WTC11 (cell line): ENCODE measurements around the gene PAM. TPM values are rescaled to one million over a fixed set of nuclear protein-coding genes. Genes with fewer than 3 reads are reported as not detected.
A peak's percentile ranks its signal among the peaks of the same experiment; 100 is the strongest.

ENCODE experiments used
- ATAC-seq: fragments of 200-7000 bp; cut with Tn5 transposase; 2 replicates; pipeline ENCODE4 v1.10.0; 2021; ENCODE audit warnings: mild to moderate bottlenecking, moderate library complexity
- CTCF ChIA-PET: fragments of 300-600 bp; sonication (Branson Sonifier 250); formaldehyde crosslinking; loops from one replicate; lab custom pipeline; 2021; ENCODE audit warnings: antibody characterized with exemption; lab: Charles Lee
- POLR2A ChIA-PET: fragments of 350-600 bp; sonication (Branson Sonifier 250); formaldehyde crosslinking; loops from one replicate; lab custom pipeline; 2021; ENCODE audit warnings: antibody characterized with exemption; lab: Charles Lee
- DNase-seq: peaks from one replicate; pipeline ENCODE4 v3.0.0; 2021; ENCODE audit warnings: low spot score
- H3K27ac Mint-ChIP-seq: 2 replicates; pipeline ENCODE4 v1.8.0; 2021; ENCODE audit warnings: mixed read lengths
- H3K27me3 Mint-ChIP-seq: 2 replicates; pipeline ENCODE4 v1.8.0; 2021; ENCODE audit warnings: low read depth, mild to moderate bottlenecking, moderate library complexity, mixed read lengths
- H3K36me3 Mint-ChIP-seq: 2 replicates; pipeline ENCODE4 v1.8.0; 2021; ENCODE audit warnings: mixed read lengths
- H3K4me1 Mint-ChIP-seq: 2 replicates; pipeline ENCODE4 v1.8.0; 2022; ENCODE audit warnings: mixed read lengths
- H3K4me3 Mint-ChIP-seq: 2 replicates; pipeline ENCODE4 v1.8.0; 2021; ENCODE audit warnings: mild to moderate bottlenecking, moderate library complexity, mixed read lengths
- H3K9me3 Mint-ChIP-seq: 2 replicates; pipeline ENCODE4 v1.8.0; 2021; ENCODE audit warnings: mixed read lengths
- ARID4B ChIP-seq: sonication (generic); formaldehyde crosslinking; IDR thresholded peaks from 2 replicates; pipeline ENCODE4 v1.8.0; 2023; ENCODE audit warnings: missing genetic modification reagents, mild to moderate bottlenecking, borderline replicate concordance
- CREB1 ChIP-seq: sonication (generic); formaldehyde crosslinking; IDR thresholded peaks from 2 replicates; pipeline ENCODE4 v1.8.0; 2023; ENCODE audit warnings: mild to moderate bottlenecking, missing genetic modification reagents
- CREM ChIP-seq: sonication (generic); formaldehyde crosslinking; IDR thresholded peaks from 2 replicates; pipeline ENCODE4 v1.8.1; 2022; ENCODE audit warnings: mild to moderate bottlenecking, missing genetic modification reagents, moderate library complexity
- ELF4 ChIP-seq: sonication (generic); formaldehyde crosslinking; IDR thresholded peaks from 2 replicates; pipeline ENCODE4 v1.8.1; 2022; ENCODE audit warnings: low read depth, mild to moderate bottlenecking, moderate library complexity, missing genetic modification reagents
- FOXK1 ChIP-seq: sonication (generic); formaldehyde crosslinking; IDR thresholded peaks from 2 replicates; pipeline ENCODE4 v1.8.0; 2022; ENCODE audit warnings: mild to moderate bottlenecking, moderate library complexity, missing genetic modification reagents
- GRHL2 ChIP-seq: fragments of 250-450 bp; sonication (Bioruptor Pico); IDR thresholded peaks from 2 replicates; pipeline ENCODE4 v1.8.0; 2022; ENCODE audit warnings: mild to moderate bottlenecking, moderate library complexity; ENCODE audit not compliant: insufficient replicate concordance, severe bottlenecking
- HMGXB4 ChIP-seq: sonication (generic); formaldehyde crosslinking; IDR thresholded peaks from 2 replicates; pipeline ENCODE4 v1.8.1; 2023; ENCODE audit warnings: mild to moderate bottlenecking, moderate library complexity, missing genetic modification reagents
- JAZF1 ChIP-seq: fragments of 250-450 bp; sonication (Bioruptor Pico); IDR thresholded peaks from 2 replicates; pipeline ENCODE4 v1.9.0; 2021; ENCODE audit warnings: moderate library complexity, mild to moderate bottlenecking, inconsistent platforms
- KAT7 ChIP-seq: sonication (generic); formaldehyde crosslinking; IDR thresholded peaks from 2 replicates; pipeline ENCODE4 v1.8.1; 2023; ENCODE audit warnings: missing genetic modification reagents, mild to moderate bottlenecking, borderline replicate concordance
- MLX ChIP-seq: sonication (generic); formaldehyde crosslinking; IDR thresholded peaks from 2 replicates; pipeline ENCODE4 v1.8.1; 2023; ENCODE audit warnings: mild to moderate bottlenecking, missing genetic modification reagents, moderate library complexity
- MYBL2 ChIP-seq: sonication (generic); formaldehyde crosslinking; IDR thresholded peaks from 2 replicates; pipeline ENCODE4 v1.8.1; 2023; ENCODE audit warnings: mild to moderate bottlenecking, moderate library complexity, missing genetic modification reagents
- TEAD4 ChIP-seq: sonication (generic); formaldehyde crosslinking; IDR thresholded peaks from 2 replicates; pipeline ENCODE4 v1.8.0; 2022; ENCODE audit warnings: mild to moderate bottlenecking, missing genetic modification reagents
- TP53 ChIP-seq: sonication (generic); formaldehyde crosslinking; IDR thresholded peaks from 2 replicates; pipeline ENCODE4 v1.8.1; 2023; ENCODE audit warnings: mild to moderate bottlenecking, missing genetic modification reagents
- ZNF317 ChIP-seq: sonication (generic); formaldehyde crosslinking; IDR thresholded peaks from 2 replicates; pipeline ENCODE4 v1.8.1; 2023; ENCODE audit warnings: low read depth, mild to moderate bottlenecking, moderate library complexity, missing genetic modification reagents, borderline replicate concordance
- total RNA-seq: library from RNA; stranded (reverse); gene quantifications from 3 replicates; pipeline ENCODE4 v1.2.3, GENCODE V29; 2021
- TF ChIP-seq, protein P1 (sequence below): fragments of 250-450 bp; sonication (Bioruptor Pico); IDR thresholded peaks from 2 replicates; pipeline ENCODE4 v2.1.2; 2022; ENCODE audit warnings: mild to moderate bottlenecking, moderate library complexity
- TF ChIP-seq, protein P2 (sequence below): sonication (generic); formaldehyde crosslinking; conservative IDR thresholded peaks from 2 replicates; pipeline ENCODE4 v1.8.1; 2022; ENCODE audit warnings: mild to moderate bottlenecking, missing genetic modification reagents
- TF ChIP-seq, protein P3 (sequence below): sonication (generic); formaldehyde crosslinking; IDR thresholded peaks from 2 replicates; pipeline ENCODE4 v1.8.0; 2023; ENCODE audit warnings: mild to moderate bottlenecking, missing genetic modification reagents

The PAM gene
- total RNA-seq, 1 experiment from 2014 or later: 52.3 TPM

DNA sequence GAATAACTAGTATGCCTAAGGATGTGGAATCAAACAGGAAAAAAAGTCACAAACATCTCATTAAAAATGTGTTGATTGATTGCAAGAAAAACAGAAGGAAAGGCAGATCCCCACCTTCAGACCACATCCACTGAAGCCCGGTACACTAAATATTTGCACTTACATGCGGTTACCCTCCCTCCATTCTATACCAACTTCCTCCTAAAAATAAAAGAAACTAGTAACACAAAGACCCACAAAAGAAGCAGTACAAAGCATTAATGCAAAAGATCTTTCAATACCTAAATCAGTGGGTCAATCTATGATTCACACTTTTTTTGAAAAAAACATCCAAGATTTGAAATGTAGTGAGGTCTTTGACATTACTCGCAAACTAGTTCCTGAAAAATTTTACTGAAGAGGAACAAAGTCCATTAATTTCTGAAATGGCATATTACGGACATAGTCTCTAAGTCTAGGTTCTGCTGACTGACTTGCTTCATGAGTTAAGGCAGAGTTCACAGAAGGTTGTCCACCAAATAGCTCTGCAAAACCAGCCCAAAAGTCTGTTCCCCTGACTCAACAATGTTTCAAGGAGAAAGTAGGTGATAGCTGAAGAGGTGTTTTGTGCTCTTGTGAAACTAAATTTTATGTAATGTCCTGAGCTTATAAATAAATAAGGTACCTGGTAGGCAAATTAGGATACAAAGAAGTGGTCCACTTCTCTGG lies 100.7 kb downstream of the PAM start:
- Mint-ChIP-seq H3K4me1 (peaks cover 15% of the 10 kb centered on the region), H3K27me3 (no peaks in the 10 kb centered on the region), H3K36me3 (no peaks in the 10 kb centered on the region), H3K27ac (no peak overlapping the region), H3K4me3 (no peak overlapping the region), H3K9me3 (no peaks in the 10 kb centered on the region)
- ChIA-PET CTCF (interaction anchor here (0.9 kb wide), 1 partner anchor 11 kb away, joined by 3 read pairs; no protein-coding TSS in a partner anchor), POLR2A (no interaction called here)
- ATAC-seq: no peak
- TF ChIP-seq, protein P1, sequence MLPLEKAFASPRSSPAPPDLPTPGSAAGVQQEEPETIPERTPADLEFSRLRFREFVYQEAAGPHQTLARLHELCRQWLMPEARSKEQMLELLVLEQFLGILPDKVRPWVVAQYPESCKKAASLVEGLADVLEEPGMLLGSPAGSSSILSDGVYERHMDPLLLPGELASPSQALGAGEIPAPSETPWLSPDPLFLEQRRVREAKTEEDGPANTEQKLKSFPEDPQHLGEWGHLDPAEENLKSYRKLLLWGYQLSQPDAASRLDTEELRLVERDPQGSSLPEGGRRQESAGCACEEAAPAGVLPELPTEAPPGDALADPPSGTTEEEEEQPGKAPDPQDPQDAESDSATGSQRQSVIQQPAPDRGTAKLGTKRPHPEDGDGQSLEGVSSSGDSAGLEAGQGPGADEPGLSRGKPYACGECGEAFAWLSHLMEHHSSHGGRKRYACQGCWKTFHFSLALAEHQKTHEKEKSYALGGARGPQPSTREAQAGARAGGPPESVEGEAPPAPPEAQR (CRISPR knock-in tag): no peak
- no peak for DNase-seq

GRCh38 chr5:102856389-102856777 lies 101.3 kb downstream of the PAM start:
- ChIA-PET CTCF (interaction anchor here (0.9 kb wide), 1 partner anchor 10 kb away, joined by 3 read pairs; no protein-coding TSS in a partner anchor), POLR2A (no interaction called here)
- Mint-ChIP-seq H3K27me3 (no peaks in the 10 kb centered on the region), H3K4me1 (peaks cover 18% of the 10 kb centered on the region), H3K4me3 (no peak overlapping the region), H3K36me3 (no peaks in the 10 kb centered on the region), H3K27ac (no peak overlapping the region), H3K9me3 (no peaks in the 10 kb centered on the region)
- DNase-seq (no peak), ATAC-seq (no peak)
- TF ChIP-seq, protein P2, sequence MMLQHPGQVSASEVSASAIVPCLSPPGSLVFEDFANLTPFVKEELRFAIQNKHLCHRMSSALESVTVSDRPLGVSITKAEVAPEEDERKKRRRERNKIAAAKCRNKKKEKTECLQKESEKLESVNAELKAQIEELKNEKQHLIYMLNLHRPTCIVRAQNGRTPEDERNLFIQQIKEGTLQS (CRISPR knock-in tag): no peak
- no peak for TF ChIP-seq GRHL2

- H3K27ac Mint-ChIP-seq: 0 out of 2 replicates have a peak overlapping the region, but pooled peaks have one; percentile 13
- H3K4me3 Mint-ChIP-seq: no peak overlapping the region
- ChIA-PET POLR2A (no interaction called here), CTCF (no interaction called here)
- ATAC-seq (no peak), DNase-seq (no peak)
- H3K4me1 Mint-ChIP-seq: peaks cover 20% of the 10 kb centered on the region
- no peaks in the 10 kb centered on the region for H3K9me3 Mint-ChIP-seq
- no peaks in the 10 kb centered on the region for H3K36me3 Mint-ChIP-seq
- no peaks in the 10 kb centered on the region for H3K27me3 Mint-ChIP-seq
- TF ChIP-seq MYBL2 (CRISPR knock-in tag) (no peak), HMGXB4 (CRISPR knock-in tag) (no peak), CREM (CRISPR knock-in tag) (no peak), CREB1 (CRISPR knock-in tag) (no peak), ELF4 (CRISPR knock-in tag) (no peak), FOXK1 (CRISPR knock-in tag) (no peak), MLX (CRISPR knock-in tag) (no peak), KAT7 (CRISPR knock-in tag) (no peak), ARID4B (CRISPR knock-in tag) (no peak), JAZF1 (CRISPR knock-in tag) (no peak), ZNF317 (no peak), TEAD4 (CRISPR knock-in tag) (no peak), TP53 (no peak)
- TF ChIP-seq, protein P3, sequence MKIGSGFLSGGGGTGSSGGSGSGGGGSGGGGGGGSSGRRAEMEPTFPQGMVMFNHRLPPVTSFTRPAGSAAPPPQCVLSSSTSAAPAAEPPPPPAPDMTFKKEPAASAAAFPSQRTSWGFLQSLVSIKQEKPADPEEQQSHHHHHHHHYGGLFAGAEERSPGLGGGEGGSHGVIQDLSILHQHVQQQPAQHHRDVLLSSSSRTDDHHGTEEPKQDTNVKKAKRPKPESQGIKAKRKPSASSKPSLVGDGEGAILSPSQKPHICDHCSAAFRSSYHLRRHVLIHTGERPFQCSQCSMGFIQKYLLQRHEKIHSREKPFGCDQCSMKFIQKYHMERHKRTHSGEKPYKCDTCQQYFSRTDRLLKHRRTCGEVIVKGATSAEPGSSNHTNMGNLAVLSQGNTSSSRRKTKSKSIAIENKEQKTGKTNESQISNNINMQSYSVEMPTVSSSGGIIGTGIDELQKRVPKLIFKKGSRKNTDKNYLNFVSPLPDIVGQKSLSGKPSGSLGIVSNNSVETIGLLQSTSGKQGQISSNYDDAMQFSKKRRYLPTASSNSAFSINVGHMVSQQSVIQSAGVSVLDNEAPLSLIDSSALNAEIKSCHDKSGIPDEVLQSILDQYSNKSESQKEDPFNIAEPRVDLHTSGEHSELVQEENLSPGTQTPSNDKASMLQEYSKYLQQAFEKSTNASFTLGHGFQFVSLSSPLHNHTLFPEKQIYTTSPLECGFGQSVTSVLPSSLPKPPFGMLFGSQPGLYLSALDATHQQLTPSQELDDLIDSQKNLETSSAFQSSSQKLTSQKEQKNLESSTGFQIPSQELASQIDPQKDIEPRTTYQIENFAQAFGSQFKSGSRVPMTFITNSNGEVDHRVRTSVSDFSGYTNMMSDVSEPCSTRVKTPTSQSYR (CRISPR knock-in tag): no peak
Observed at GRCh38 chr5:102857076-102857818, 102.1 kb downstream of the PAM start.
